K562 (cell line): Measurements from ENCODE around the gene TMC5. TPM values are rescaled to one million over a fixed set of nuclear protein-coding genes. Genes with fewer than 3 reads are reported as not detected.

Source experiments
- ATF1 ChIP-seq, 2 experiments: fragments of 450-650 bp in 1 of 2; IDR thresholded peaks; 2 replicates each; pipeline ENCODE4 v1.6.1; 2016; ENCODE audit warnings: missing compliant biosample characterization in 1 of 2, missing genetic modification characterization in 1 of 2
- BRD9 ChIP-seq: fragments of 450-650 bp; IDR thresholded peaks from 2 replicates; pipeline ENCODE4 v1.6.1; 2018; ENCODE audit warnings: low read depth; ENCODE audit not compliant: partially characterized antibody
- EP300 ChIP-seq: IDR thresholded peaks from 2 replicates; pipeline ENCODE4 v1.6.1; 2012; ENCODE audit warnings: low read length, improper control_type of control experiment
- ETV5 ChIP-seq: sonication (generic); formaldehyde crosslinking; IDR thresholded peaks from 2 replicates; pipeline ENCODE4 v1.4.0; 2020; ENCODE audit warnings: low read depth, mild to moderate bottlenecking, missing genetic modification reagents
- HDAC1 ChIP-seq, 2 experiments: fragments of 450-650 bp; IDR thresholded peaks; 2 replicates each; pipeline ENCODE4 v1.6.1; 2016 to 2017; ENCODE audit warnings: inconsistent platforms in 1 of 2, mild to moderate bottlenecking in 1 of 2, moderate library complexity in 1 of 2
- HLTF ChIP-seq: fragments of 450-650 bp; IDR thresholded peaks from 2 replicates; pipeline ENCODE4 v1.6.1; 2016
- NKRF ChIP-seq: fragments of 450-650 bp; IDR thresholded peaks from 2 replicates; pipeline ENCODE4 v1.6.1; 2016; ENCODE audit warnings: borderline replicate concordance
- PTTG1 ChIP-seq: fragments of 450-650 bp; IDR thresholded peaks from 2 replicates; pipeline ENCODE4 v1.6.1; 2016; ENCODE audit warnings: low read depth, mild to moderate bottlenecking, missing genetic modification characterization, missing compliant biosample characterization
- SIN3A ChIP-seq, 2 experiments: fragments of 150-350 bp in 1 of 2; IDR thresholded peaks; 2 replicates each; pipeline ENCODE4 v1.6.1; 2011 to 2016; ENCODE audit warnings: borderline replicate concordance in 2 of 2, low read depth in 2 of 2, low read length in 2 of 2, mild to moderate bottlenecking in 2 of 2, moderate library complexity in 2 of 2; ENCODE audit not compliant: control insufficient read depth in 1 of 2
- XRCC5 ChIP-seq: fragments of 200-400 bp; formaldehyde crosslinking; IDR thresholded peaks from 2 replicates; pipeline ENCODE4 v1.6.1; 2017; ENCODE audit warnings: low read depth, mild to moderate bottlenecking, low read length
- YBX1 ChIP-seq: fragments of 450-650 bp; IDR thresholded peaks from 2 replicates; pipeline ENCODE4 v1.7.1; 2016; ENCODE audit warnings: mild to moderate bottlenecking
- ZBTB12 ChIP-seq: fragments of 250-450 bp; sonication (Bioruptor Pico); IDR thresholded peaks from 2 replicates; pipeline ENCODE4 v1.4.0; 2020
- ZBTB33 ChIP-seq: sonication (generic); formaldehyde crosslinking; IDR thresholded peaks from 2 replicates; pipeline ENCODE4 v1.8.1; 2023; ENCODE audit warnings: mild to moderate bottlenecking, missing genetic modification reagents
- ZNF436 ChIP-seq: fragments of 250-450, 450-650 bp; sonication (Bioruptor Pico); formaldehyde crosslinking; IDR thresholded peaks from 2 replicates; pipeline ENCODE4 v1.7.0; 2020; ENCODE audit warnings: mild to moderate bottlenecking
- ZNF511 ChIP-seq: sonication (generic); formaldehyde crosslinking; IDR thresholded peaks from 2 replicates; pipeline ENCODE4 v1.8.0; 2022; ENCODE audit warnings: mild to moderate bottlenecking, missing genetic modification reagents
- ZNF696 ChIP-seq: fragments of 250-450 bp; sonication (Bioruptor Pico); conservative IDR thresholded peaks from 2 replicates; pipeline ENCODE4 v1.4.0; 2020; ENCODE audit warnings: mild to moderate bottlenecking, moderate library complexity
- polyA plus RNA-seq, 8 experiments: library from polyadenylated mRNA; depleted of rRNA in 4 of 8; stranded (reverse) in 5 of 8; unstranded in 3 of 8; fragments of >200 nt; fragmentation: Nextera tagmentation in 2 of 8; fragmentation: Illumina TruSeq in 1 of 8; extraction: Ambion mirVana in 2 of 8; extraction: Trizol in 1 of 8; gene quantifications; 2 replicates each; pipeline versions ENCODE4 v1.2.1 to v1.2.3, GENCODE V29; 2011 to 2014; ENCODE audit warnings: inconsistent platforms in 1 of 8, missing spikeins in 1 of 8
- total RNA-seq, 7 experiments: library from RNA; depleted of rRNA in 6 of 7; stranded (reverse); fragments of >200 nt in 6 of 7; fragmentation: Illumina TruSeq in 2 of 7; extraction: Trizol in 2 of 7; gene quantifications; 2 replicates each; pipeline versions ENCODE4 v1.2.1 to v1.2.3, GENCODE V29; 2011 to 2021; ENCODE audit warnings: low replicate concordance in 1 of 7

The TMC5 gene
- total and polyA plus RNA-seq, 9 of the 15 experiments (the other 6 are each of a cell fraction or from before 2014, with no cell fraction given): 0.83 to 2.6 (median 1.6) TPM

GRCh38 chr16:19523559-19524355, 106.1 kb downstream of the TMC5 start, which contains the start of gene CCP110 (continued):
- TF ChIP-seq SIN3A (IDR thresholded peaks at IDR 0.05; ENCODE audit: borderline replicate concordance in 2 of 2, control insufficient read depth in 1 of 2, low read depth in 2 of 2, low read length in 2 of 2): peak; percentile 84; a peak in 2 of 4 replicates
- 0 out of 2 replicates have a peak, but pooled peaks have one; percentile 14 for TF ChIP-seq XRCC5
- no peak for TF ChIP-seq ATF1 (CRISPR knock-in tag; IDR thresholded peaks at IDR 0.05)
- peak; percentile 98 for TF ChIP-seq ATF1 (tag; IDR thresholded peaks at IDR 0.05)
- TF ChIP-seq ZNF511: 0 out of 2 replicates have a peak, but pooled peaks have one; percentile 37
- no peak for TF ChIP-seq ZNF696
- peak; percentile 62 for TF ChIP-seq EP300
- TF ChIP-seq HLTF: 0 out of 2 replicates have a peak, but pooled peaks have one; percentile 16
- TF ChIP-seq PTTG1 (tag): no peak
- TF ChIP-seq BRD9: no peak
- no peak for TF ChIP-seq ZNF436
- no peak for TF ChIP-seq YBX1
- peak; percentile 81 for TF ChIP-seq ZBTB12 (CRISPR knock-in tag)
- TF ChIP-seq ZBTB33 (CRISPR knock-in tag): 0 out of 2 replicates have a peak, but pooled peaks have one; percentile 17
- peak; percentile 85; the same call in 1 of the 2 replicates for TF ChIP-seq NKRF
- TF ChIP-seq HDAC1 (IDR thresholded peaks at IDR 0.05): peak in 1 of 2 experiments; percentile 89; a peak in 2 of 4 replicates
- peak; percentile 61 for TF ChIP-seq ETV5 (CRISPR knock-in tag)
